Activated CD8-positive, alpha-beta memory T cell treated with anti-CD3 and anti-CD28 coated beads, Interleukin-2, amount 50 U/mL, for 4 hours (primary cell): ENCODE data around the gene PHC1.
"Not testable (repeated sequence)": the region's sequence is repeated elsewhere in the genome, so short reads cannot be mapped to it uniquely, and the experiment has no call there.

Experiments used
- DNase-seq: peaks from one replicate; pipeline ENCODE4 v3.0.0-alpha.2; 2020

PHC1 gene

DNA sequence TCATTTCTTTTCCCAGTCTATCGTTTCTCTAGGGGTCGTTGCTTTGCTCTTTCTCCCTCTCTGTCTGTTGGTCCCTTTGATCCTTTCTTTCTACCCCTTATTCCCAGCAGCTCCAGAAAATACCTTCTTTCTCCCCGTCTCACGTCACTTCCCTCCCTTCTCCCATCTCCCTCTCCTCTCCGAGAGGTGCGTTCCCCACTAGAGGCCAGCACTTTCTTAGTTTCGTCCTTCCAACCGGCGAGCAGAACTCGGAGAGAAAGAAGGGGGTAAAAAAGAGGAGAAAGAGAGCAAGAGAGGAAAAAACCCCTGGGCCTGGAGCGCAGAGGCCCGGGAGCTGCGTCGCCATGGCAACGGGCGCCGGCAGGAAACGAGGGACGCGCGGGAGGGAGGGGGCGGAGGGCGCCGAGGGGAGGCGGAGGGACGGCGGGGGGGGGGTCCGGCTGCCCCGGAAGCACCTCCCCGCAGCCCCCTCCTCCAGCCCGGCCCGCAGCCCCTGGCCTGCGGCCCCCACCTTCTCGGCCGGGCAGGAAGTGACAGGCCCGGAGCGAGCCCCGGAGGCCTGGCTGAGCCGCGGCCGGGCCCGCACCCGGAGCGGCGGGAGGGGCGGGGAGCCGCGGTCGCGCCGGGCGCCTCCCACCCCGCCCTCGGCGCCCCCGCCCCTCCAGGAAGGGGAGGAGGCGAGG lies at the start of gene PHC1:
Gene PHC1 (plus strand): TSS at position 477 of the 683 bp plus-strand sequence. CDS start 3,169 bp downstream, outside the sequence.
- DNase-seq = peak; percentile 79

DNA sequence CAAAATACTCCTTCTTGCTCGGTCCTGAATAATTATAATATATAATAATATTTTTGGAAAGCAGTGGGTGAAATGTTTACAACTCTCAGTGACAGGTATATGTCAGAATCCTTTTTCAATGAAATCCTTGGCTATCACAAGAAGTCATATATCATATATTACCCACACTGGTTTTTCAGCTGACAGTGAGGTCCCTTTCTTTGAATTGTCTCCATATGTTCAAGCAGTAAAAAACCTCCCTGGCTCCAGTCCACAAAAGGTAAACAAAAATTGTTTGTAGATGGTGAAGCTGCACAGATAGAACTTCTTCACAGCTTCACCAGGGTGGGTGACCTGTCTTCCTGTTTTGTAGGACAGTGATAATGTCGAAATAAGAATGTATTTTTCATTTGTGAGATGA lies 47.9 kb upstream of the PHC1 start:
- no peak for DNase-seq

DNA sequence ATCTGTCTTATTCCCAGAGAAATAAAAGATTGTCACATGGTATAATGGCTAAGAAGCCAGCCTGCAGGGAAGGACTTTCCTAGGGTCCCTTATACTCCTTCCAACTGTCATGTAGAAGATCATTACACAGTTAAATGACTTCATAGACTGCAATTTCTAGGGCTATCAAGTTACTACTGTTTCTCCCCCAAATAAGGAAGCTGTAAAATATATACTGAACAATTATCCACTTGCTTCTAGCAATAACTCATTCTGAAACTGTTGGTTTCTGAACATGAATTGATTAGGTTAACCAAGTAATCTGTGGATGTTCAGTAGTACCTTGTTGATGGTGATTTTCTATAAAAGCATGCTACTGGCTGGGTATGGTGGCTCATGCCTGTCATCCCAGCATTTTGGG lies 47.3 kb upstream of the PHC1 start:
- DNase-seq = no peak

DNA sequence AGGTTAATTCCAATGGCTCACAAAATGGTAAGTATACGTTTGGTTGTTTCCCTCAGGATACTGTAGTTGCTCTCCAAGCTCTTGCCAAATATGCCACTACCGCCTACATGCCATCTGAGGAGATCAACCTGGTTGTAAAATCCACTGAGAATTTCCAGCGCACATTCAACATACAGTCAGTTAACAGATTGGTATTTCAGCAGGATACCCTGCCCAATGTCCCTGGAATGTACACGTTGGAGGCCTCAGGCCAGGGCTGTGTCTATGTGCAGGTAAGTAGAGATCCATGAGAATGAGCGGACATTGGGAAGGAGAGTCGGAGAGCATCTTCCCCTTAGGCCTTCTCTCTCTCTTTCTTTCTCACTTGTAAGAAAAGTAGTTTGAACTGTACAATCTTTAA lies 46.5 kb upstream of the PHC1 start:
- DNase-seq = no peak

DNA sequence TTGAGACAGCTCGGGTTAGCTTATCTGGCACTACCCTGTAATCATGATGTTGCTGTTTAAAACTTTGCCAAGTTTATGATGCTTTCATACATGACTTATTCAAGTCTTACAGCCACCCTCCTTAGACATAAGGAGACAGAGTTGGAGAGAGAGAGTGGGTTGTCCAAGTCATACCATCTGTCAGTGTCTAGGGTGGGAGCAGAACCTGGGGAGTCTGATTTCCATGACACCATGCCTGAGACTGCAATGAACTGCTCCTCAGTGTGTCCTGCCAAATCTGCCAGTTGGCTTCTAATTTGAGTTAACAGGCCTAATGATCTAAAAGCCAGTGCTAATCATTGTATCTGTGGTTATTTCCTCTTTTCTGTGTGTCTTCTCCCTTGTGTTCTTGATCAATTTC lies 43.7 kb upstream of the PHC1 start:
- no peak for DNase-seq

DNA sequence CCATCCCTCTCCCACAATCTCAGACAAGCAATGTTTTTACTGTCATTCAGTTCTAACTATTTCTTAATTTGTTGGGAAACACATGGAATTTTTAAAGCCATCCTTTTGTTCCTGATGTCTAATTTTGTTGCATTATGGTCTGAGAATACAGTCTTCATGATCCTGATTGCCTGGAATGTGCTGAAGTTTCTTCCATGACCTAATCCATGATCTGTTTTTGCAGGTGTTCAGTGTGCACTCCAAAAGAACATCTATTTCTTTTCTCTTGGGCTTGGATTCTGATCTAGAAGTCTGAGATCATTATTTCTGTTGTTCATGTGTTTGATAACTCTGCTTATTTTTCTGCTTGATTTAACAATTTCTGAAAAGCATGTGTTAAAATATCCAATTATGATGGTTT lies 43.2 kb upstream of the PHC1 start:
- DNase-seq = no peak

DNA sequence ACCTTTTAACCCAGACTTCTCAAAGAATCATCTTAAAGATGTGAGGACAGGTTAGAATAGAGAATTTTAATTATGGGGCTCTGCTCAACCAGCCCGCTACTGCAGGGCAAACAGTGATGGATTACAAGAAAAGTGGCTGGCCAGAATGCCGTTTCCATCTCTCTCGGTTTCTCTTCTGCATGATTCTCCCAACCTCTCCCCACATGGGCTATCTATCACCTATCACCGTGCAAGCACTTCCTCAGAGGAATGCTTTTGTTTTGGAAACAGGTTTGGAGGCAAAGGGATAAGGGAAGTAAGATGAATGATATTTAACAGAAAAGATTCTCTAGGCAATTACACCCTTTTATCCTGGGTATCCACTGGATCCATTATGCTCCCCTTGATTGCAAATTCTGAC lies 37.4 kb upstream of the PHC1 start:
- DNase-seq = no peak

DNA sequence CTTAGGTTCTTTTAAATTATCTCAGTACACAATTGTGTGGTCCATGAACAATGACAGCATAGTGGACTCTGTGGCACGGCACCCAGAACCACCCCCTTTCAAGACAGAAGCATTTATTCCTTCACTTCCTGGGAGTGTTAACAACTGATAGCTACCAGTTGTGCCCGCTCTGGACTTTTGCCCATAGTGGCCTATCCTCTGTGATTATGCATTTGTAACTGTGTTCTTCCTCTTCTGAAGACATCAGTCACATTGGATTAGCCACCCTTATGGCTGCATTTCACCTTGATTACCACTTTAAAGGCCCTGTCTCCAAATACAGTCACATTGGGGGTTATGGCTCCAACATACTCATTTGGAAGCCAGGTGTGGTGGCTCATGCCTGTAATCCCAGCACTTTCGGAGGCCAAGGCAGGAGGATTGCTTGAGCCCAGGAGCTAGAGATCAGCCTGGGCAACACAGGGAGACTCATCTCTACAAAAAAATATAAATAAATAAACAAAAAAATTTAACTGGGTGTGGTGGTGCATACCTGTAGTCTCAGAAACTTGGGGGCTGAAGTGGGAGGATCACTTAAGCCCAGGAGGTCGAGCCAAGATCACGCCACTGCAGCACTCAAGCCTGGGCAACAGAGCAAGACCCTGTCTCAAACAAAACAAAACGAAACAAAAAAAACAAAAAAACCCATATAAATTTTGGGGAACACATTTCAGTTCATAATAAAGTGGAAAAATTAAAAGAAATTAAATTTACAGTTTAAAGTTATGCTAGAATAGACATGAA lies 27.6 kb upstream of the PHC1 start:
- no peak for DNase-seq

DNA sequence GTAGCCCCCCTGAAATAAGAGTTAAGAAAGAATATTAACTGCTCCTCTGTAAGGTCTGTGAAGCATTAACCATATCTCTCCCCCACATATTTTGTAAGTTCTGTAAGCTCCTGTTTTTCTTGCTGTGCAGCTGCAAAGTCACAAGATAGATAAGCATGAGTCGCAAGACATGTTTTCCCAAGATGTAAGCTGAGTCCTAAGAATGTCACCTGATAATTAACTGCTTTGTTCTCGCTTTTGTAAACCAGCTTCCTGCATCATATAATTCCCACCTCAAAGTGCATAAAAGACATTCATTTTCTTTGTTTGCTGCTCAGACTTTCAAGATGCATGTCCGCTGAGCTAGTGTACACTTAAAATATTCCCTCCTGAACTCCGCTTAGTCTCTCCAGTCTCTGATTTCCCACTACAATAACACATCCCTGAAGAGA lies 27.0 kb upstream of the PHC1 start:
- DNase-seq = no peak

DNA sequence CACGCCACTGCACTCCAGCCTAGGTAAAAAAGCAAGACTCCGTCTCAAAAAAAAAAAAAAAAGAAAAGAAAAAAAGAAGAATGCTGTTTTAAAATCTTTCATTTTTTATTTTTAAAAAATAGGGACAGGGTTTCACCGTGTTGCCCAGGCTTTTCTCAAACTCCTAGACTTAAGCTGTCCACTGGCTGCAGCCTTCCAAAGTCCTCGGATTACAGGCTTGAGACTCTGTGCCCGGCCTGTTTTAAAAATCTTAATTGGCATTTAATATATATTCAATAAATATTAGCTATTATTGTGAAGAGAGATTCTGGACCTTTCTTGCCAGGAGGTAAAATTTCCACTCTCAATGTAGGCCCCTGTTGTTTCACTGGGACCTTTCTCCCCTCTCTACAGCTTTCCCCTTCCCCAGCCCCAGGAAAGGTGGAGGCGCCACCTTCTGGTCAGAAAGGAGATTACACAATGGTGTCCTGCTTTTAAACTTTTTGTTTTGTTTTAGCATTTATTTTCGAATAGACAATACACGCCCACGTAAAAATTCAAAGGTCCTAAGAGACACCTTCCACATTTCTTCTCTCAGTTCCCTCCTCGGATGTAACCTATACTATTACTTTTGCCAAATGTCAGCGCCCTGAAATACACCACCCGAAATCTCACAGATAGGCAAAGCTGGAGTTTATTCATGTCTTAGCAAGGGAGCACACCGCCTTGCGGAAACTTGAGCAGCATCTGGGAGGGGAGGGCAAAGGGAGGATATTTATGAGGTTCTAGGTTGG lies 23.8 kb upstream of the PHC1 start:
- DNase-seq = peak; percentile 67

DNA sequence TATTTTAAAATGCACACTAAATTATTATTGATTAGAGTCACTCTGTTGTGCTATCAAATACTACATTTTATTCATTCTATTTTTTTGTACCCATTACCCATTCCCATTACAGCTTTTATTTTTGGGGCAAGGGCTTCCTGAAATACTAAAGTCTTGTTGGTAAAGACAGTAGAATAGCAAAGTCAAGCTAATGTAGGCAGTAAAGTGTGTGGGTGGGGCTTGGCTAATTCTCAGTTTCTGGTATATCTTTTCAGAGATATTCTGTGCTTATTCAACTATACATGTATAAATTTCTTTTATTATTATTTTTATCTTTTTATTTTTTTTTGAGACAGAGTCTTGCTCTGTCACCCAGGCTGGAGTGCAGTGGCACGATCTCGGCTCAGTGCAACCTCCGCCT lies 22.3 kb upstream of the PHC1 start:
- DNase-seq = no peak

DNA sequence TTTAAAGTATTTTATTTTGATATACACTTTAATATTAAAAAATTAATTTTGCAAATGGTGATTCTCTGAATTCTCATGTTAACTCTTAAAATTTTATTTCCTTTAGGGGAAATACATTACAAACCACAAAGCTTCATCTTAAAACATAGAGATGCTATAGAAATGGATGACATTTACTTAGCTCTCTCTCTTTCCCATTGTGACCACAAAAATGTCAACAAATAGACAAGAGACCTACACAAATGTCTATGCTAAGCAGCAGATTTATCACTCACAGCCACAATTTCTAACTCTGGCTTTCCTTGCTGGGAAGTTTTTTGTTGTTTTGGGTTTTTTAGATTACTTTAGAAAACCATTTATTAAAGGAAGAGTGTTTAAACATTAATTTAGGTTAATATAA lies 19.9 kb upstream of the PHC1 start:
- no peak for DNase-seq

DNA sequence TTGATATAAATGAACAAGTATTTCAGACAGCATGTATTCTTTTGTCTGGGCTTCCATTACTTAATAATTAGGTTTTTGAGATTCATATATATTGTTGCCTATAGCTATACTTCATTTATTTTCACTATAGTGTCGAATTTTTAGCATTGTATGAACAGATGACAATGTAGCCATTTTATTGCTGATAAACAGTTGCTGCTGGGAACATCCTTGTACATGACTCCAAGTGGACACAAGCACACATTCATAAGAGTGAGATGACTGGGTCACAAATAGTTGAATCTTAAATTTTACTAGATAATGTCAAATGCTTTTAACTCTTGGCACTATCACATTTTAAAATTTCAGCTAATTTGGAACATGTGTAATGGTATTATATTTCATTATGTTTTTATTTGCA lies 19.3 kb upstream of the PHC1 start:
- no peak for DNase-seq

DNA sequence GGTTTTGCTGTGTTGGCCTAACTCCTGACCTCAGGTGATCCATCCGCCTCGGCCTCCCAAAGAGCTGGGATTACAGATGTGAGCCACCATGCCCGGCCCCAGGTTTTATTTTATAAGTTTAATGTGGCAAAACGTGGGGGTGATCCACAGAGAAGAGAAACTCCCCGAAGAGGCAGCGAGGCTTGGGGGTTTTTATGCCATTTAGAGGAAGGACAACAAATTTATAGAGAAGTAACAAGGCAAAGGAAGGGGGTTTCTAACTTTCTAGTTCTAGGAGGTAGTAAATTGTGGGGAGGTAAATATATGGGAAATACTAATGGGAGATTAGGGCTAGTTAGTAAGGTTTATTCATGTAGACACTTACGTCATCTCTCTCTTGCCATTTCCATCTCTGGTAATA lies 17.2 kb upstream of the PHC1 start:
- DNase-seq = no peak

DNA sequence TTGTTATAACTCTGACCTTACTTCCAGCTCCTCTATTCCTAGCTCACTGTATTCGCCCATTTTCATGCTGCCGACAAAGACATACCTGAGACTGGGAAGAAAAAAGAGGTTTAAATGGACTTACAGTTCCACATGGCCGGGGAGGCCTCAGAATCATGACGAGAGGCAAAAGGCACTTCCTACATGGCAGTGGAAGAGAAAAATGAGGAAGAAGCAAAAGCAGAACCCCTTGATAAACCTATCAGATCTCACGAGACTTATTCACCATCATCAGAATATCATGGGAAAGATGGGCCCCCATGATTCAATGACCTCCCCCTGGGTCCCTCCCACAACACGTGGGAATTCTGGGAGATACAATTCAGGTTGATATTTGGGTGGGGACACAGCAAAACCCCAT lies 14.5 kb upstream of the PHC1 start:
- DNase-seq = no peak

DNA sequence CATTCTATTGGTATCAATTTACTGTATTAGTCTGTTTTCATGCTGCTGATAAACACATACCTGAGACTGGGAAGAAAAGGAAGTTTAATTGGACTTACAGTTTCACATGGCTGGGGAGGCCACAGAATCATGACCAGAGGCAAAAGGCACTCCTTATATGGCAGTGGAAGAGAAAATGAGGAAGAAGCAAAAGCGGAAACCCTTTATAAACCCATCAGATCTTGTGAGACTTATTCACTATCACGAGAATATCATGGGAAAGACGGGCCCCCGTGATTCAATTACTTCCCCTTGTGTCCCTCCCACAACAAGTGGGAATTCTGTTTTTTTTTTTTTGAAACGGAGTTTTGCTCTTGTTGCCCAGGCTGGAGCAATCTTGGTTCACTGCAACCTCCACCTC lies 11.6 kb upstream of the PHC1 start:
- DNase-seq = not testable (repeated sequence)

DNA sequence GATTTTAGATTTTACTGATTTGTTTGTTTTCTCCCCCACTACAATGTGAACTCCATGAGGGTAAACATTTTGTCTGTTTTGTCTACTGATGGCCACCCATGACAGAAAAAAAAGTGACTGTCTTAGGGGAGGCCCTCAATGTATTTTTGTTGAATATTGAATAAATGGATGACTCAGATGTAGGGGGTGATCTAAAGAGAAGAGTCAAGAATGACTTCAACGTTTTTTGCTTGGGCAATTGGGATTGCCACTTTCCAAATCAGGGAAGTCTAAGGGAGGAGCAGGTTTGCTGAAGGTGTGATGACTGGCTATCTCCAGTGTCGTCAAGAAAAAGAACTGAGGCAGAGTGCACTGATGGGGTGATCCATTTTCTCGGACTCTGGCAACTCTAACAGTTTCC lies 10.7 kb upstream of the PHC1 start:
- DNase-seq = no peak

DNA sequence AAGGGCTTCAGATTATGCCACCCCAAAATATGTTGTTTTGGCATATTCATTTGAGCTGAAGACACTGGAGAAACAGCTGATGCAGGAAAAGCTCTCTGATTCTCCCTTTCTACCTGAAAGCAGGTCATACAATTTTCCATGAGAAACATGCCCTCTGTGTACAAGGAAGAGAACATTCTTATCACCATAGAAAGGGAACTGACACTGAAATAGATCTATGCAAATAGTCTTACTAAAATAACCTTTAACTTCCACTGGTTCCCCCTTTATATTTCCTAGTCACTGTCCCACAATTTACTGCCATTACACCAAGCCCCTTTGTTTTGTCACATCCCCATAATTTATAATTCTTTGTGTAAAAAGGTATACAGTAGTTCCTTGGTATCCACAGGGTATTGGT lies 9.6 kb upstream of the PHC1 start:
- no peak for DNase-seq

DNA sequence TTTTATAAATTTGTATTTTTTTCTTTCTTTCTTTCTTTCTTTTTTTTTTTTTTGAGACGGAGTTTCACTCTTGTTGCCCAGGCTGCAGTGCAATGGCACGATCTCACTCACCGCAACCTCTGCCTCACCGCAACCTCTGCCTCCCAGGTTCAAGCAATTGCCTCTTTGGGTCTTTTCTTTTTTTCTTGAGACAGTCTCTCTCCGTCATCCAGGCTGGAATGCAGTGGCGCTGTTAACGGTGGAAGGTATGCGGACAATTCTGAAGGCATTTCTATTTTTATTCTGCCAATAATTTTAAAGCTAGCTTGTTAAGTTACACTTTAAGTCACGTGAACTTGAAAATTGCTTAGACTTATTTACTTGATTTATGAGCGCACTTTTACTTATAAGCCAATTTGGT lies 8.8 kb upstream of the PHC1 start:
- no peak for DNase-seq

DNA sequence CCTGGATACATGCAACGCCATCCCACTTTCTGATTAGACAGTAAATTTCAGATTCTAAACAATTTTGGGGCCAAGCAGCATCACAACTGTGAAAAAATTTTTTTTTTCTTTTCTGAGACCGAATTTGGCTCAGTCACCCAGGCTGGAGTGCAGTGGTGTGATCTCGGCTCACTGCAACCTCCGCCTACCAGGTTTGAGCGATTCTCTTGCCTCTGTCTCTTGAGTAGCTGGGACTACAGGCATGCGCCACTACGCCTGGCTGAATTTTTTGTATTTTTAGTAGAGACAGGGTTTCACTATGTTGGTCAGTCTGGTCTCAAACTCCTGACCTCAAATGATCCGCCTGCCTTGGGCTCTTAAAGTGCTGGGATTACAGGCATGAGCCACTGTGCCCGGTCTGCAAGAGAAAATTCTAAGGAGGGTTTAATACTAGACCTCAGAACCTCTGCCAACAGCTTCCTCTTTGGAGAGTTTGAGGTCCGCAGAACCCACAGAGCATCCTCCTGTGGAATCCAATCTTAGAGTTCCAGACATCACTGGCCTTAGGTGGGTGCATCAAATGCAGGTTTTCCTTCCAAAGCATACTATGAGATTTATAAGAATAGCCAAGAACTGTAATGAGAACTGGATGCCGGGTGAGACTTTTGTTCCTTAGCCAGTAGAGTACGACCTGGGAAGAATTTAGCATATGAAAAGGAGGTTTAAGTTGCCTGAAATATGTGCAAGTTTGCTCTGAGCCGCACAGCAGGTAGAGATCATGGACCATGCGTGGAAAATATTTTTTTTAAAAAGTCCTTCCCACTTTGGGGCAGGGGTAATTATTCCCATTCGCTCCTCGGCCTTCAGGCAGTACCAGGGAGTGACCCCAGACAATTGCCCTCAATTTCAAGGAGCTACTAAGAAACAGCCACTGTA lies 7.8 kb upstream of the PHC1 start:
- no peak for DNase-seq

DNA sequence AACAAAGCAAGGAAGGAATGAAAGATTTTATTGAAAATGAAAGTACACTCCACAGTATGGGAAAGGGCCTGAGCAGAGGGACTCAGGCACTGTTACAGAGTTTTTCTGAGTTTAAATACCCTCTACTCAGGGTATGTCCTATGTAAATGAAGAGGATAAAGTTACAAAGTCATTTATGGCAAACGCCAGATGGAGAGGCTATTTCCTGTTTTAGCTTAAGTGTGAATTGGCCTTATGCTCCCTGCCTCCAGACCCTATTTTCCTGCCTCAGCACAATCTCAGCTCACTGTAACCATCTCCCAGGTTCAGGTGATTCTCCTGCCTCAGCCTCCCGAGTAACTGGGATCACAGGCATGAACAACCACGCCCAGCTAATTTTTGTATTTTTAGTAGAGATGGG lies 6.8 kb upstream of the PHC1 start:
- DNase-seq = no peak

DNA sequence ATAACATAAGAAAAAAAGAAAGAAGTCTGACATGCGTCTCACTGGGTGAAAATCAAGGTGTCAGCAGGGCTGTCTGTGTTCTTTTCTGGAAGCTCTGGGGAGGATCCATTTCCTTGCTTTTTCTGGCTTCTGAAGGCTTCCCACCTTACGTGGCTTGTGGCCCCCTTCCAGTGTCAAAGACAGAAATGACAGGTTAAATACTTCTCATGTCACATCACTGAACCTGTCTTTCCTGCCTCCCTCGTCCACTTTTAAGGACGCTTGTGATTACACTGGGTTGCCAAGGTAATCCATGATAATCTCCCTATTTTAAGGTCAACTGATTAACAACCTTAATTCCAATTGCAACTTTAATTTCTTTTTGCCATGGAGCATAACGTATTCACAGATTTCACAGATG lies 4.6 kb upstream of the PHC1 start:
- no peak for DNase-seq
